Progenitor cell of endocrine pancreas (in vitro differentiated cells): ENCODE results near the gene NTN5. TPM values are rescaled to one million over a fixed set of nuclear protein-coding genes. Genes with fewer than 3 reads are reported as not detected.
A peak's percentile ranks its signal among the peaks of the same experiment; 100 is the strongest.
"Not testable (repeated sequence)": the region's sequence is repeated elsewhere in the genome, so short reads cannot be mapped to it uniquely, and the experiment has no call there.

ENCODE experiments used
- DNase-seq: peaks from one replicate; pipeline ENCODE4 v3.0.0; 2021; ENCODE audit warnings: low spot score; ENCODE audit not compliant: unreplicated experiment
- H3K27ac Mint-ChIP-seq: 2 replicates; pipeline ENCODE4 v1.8.0; 2021; ENCODE audit warnings: mild to moderate bottlenecking, moderate library complexity, mixed read lengths
- H3K27me3 Mint-ChIP-seq: 2 replicates; pipeline ENCODE4 v1.8.0; 2021; ENCODE audit warnings: mixed read lengths
- H3K36me3 Mint-ChIP-seq: 2 replicates; pipeline ENCODE4 v1.8.0; 2022; ENCODE audit warnings: mixed read lengths; ENCODE audit not compliant: insufficient read depth
- H3K4me1 Mint-ChIP-seq: 2 replicates; pipeline ENCODE4 v1.8.0; 2021; ENCODE audit warnings: low read depth, mixed read lengths
- H3K4me3 Mint-ChIP-seq: 2 replicates; pipeline ENCODE4 v1.8.0; 2021; ENCODE audit warnings: low read depth, mild to moderate bottlenecking, moderate library complexity, mixed read lengths
- H3K9me3 Mint-ChIP-seq: 2 replicates; pipeline ENCODE4 v1.8.0; 2021; ENCODE audit warnings: low read depth, mixed read lengths
- CTCF ChIP-seq: fragments of 200-600 bp; sonication (generic); IDR thresholded peaks from one replicate; pipeline ENCODE4 v1.5.0; 2021; ENCODE audit warnings: antibody characterized with exemption, mild to moderate bottlenecking; ENCODE audit not compliant: unreplicated experiment
- total RNA-seq: library from RNA; stranded (reverse); gene quantifications from 2 replicates; pipeline ENCODE4 v1.2.1, GENCODE V29; 2021

The NTN5 gene
- total RNA-seq, 1 donor from 2014 or later: 0.91 TPM

DNA sequence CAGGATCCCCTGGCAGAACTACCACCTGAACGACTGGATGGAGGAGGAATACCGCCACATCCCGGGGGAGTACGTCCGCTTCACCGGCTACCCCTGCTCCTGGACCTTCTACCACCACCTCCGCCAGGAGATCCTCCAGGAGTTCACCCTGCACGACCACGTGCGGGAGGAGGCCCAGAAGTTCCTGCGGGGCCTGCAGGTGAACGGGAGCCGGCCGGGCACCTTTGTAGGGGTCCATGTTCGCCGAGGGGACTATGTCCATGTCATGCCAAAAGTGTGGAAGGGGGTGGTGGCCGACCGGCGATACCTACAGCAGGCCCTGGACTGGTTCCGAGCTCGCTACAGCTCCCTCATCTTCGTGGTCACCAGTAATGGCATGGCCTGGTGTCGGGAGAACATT lies 30.5 kb upstream of the NTN5 start:
- peaks cover 17% of the 10 kb centered on the region for H3K36me3 Mint-ChIP-seq
- H3K4me3 Mint-ChIP-seq: no peak overlapping the region
- DNase-seq: no peak
- H3K27ac Mint-ChIP-seq: no peak overlapping the region
- TF ChIP-seq CTCF: no peak
- H3K4me1 Mint-ChIP-seq: no peaks in the 10 kb centered on the region
- no peaks in the 10 kb centered on the region for H3K27me3 Mint-ChIP-seq
- no peaks in the 10 kb centered on the region for H3K9me3 Mint-ChIP-seq

GRCh38 chr19:48702701-48703100 lies 29.9 kb upstream of the NTN5 start:
- H3K27ac Mint-ChIP-seq: no peak overlapping the region

GRCh38 chr19:48698046-48698445 lies 25.2 kb upstream of the NTN5 start:
- Mint-ChIP-seq H3K27me3 (peaks cover 26% of the 10 kb centered on the region), H3K36me3 (peaks cover 6% of the 10 kb centered on the region), H3K4me3 (no peak overlapping the region), H3K4me1 (peaks cover 10% of the 10 kb centered on the region), H3K27ac (no peak overlapping the region), H3K9me3 (no peaks in the 10 kb centered on the region)
- no peak for TF ChIP-seq CTCF
- DNase-seq: no peak

More at GRCh38 chr19:48702701-48703100, 29.9 kb upstream of the NTN5 start:
- H3K9me3 Mint-ChIP-seq: no peaks in the 10 kb centered on the region
- H3K4me1 Mint-ChIP-seq: no peaks in the 10 kb centered on the region
- no peak for TF ChIP-seq CTCF
- no peak for DNase-seq
- H3K4me3 Mint-ChIP-seq: no peak overlapping the region
- peaks cover 4% of the 10 kb centered on the region for H3K27me3 Mint-ChIP-seq
- H3K36me3 Mint-ChIP-seq: peaks cover 17% of the 10 kb centered on the region

GRCh38 chr19:48696353-48697010 lies 23.7 kb upstream of the NTN5 start:
- H3K36me3 Mint-ChIP-seq: no peaks in the 10 kb centered on the region
- H3K9me3 Mint-ChIP-seq: no peaks in the 10 kb centered on the region
- H3K27me3 Mint-ChIP-seq: peaks cover 26% of the 10 kb centered on the region
- peak overlapping the region; percentile 82 for H3K27ac Mint-ChIP-seq
- no peak for DNase-seq
- H3K4me1 Mint-ChIP-seq: peaks cover 10% of the 10 kb centered on the region
- TF ChIP-seq CTCF: no peak
- peak overlapping the region; percentile 73 for H3K4me3 Mint-ChIP-seq

GRCh38 chr19:48695743-48696352 lies 23.0 kb upstream of the NTN5 start, which contains the start of gene FUT2:
Gene FUT2 (plus strand): TSS chr19:48695971. CDS start chr19:48702957, 6,986 bp downstream.
- TF ChIP-seq CTCF: no peak
- no peak for DNase-seq
- Mint-ChIP-seq H3K27me3 (peaks cover 26% of the 10 kb centered on the region), H3K4me1 (peaks cover 10% of the 10 kb centered on the region), H3K9me3 (no peaks in the 10 kb centered on the region), H3K4me3 (peak within 1 kb of the TSS; percentile 73), H3K27ac (peak within 1 kb of the TSS; percentile 82), H3K36me3 (no peaks in the 10 kb centered on the region)

GRCh38 chr19:48693629-48694028 lies 20.8 kb upstream of the NTN5 start:
- H3K27ac Mint-ChIP-seq, H3K4me3 Mint-ChIP-seq, DNase-seq, H3K9me3 Mint-ChIP-seq, H3K36me3 Mint-ChIP-seq: not testable (repeated sequence)
- Mint-ChIP-seq H3K4me1 (peaks cover 10% of the 10 kb centered on the region), H3K27me3 (peaks cover 28% of the 10 kb centered on the region)
